ENCODE data around the gene HBS1L. TPM values are rescaled to one million over a fixed set of nuclear protein-coding genes. Genes with fewer than 3 reads are reported as not detected.

The HBS1L gene
- total and polyA plus RNA-seq, 8 donors, result 14.3 to 63.5 (median 30.7) TPM

DNA sequence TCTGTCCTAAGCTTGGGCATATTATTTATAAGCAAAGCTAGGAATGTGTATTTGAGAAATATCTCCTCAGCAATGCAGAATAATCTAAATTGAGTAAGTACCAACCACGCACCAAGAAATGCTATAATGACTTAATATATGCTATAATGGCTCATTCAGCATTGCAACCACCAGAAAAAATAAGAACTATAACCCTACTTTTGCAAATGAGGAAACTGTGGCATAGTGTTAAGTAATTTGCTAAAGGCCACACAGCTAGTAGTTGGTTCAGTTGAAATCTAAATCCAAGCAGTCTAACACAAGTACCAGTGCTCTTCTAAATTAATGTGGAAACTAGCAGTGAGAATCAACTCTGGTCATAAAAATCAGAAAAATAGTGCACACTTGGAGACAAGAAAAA lies 35.7 kb downstream of the HBS1L start:
- H3K4me1 ChIP-seq, result peaks cover 0 to 5% (median 0%) of the 10 kb centered on the region in 4 donors
- no peaks in the 10 kb centered on the region for H3K9me3 ChIP-seq
- H3K36me3 ChIP-seq, result peaks cover 0 to 5% (median 0%) of the 10 kb centered on the region in 4 donors
- no peak for TF ChIP-seq EP300 (IDR thresholded peaks at IDR 0.05)
- TF ChIP-seq, protein P1, sequence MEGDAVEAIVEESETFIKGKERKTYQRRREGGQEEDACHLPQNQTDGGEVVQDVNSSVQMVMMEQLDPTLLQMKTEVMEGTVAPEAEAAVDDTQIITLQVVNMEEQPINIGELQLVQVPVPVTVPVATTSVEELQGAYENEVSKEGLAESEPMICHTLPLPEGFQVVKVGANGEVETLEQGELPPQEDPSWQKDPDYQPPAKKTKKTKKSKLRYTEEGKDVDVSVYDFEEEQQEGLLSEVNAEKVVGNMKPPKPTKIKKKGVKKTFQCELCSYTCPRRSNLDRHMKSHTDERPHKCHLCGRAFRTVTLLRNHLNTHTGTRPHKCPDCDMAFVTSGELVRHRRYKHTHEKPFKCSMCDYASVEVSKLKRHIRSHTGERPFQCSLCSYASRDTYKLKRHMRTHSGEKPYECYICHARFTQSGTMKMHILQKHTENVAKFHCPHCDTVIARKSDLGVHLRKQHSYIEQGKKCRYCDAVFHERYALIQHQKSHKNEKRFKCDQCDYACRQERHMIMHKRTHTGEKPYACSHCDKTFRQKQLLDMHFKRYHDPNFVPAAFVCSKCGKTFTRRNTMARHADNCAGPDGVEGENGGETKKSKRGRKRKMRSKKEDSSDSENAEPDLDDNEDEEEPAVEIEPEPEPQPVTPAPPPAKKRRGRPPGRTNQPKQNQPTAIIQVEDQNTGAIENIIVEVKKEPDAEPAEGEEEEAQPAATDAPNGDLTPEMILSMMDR (IDR thresholded peaks at IDR 0.05), result no peak
- TF ChIP-seq POLR2A (IDR thresholded peaks at IDR 0.05), result no peak
- no peak for TF ChIP-seq POLR2AphosphoS5 (IDR thresholded peaks at IDR 0.05)
- H3K27ac ChIP-seq, result no peak overlapping the region
- no peaks in the 10 kb centered on the region for H3K27me3 ChIP-seq
- intact Hi-C loops (cut with DNase I; ENCODE audit: low total_unique reads), result no loop called here
- DNase-seq, result no peak
- no peak overlapping the region for H3K4me3 ChIP-seq
- 81 to 97% (median 93%) methylated on average over 1 of the region's 1 CpG for WGBS, 5 donors

DNA sequence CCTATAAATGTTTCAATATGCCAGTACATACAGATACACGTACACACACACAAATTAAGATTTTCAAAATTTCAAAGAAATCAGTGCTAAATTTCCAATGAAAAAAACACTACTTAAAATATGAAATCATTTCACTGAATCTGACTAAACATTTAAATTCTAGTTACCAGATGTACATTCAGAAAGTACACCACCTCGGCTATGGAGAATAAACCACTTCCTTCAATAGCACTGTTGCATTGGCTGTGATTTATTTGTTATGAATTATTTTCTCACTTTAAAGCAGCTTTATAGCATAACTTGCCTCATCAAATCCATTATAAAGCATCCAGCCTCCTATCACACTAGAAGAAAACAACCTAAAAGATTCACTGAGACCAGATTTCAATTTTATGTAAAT lies 36.6 kb downstream of the HBS1L start:
- 71 to 92% (median 84%) methylated on average over 2 of the region's 2 CpGs for WGBS, 5 donors
- peaks cover 0 to 5% (median 0%) of the 10 kb centered on the region in 4 donors for H3K4me1 ChIP-seq
- no peak for TF ChIP-seq POLR2AphosphoS5 (IDR thresholded peaks at IDR 0.05)
- no peak for DNase-seq
- no peak overlapping the region for H3K27ac ChIP-seq
- no peaks in the 10 kb centered on the region for H3K9me3 ChIP-seq
- intact Hi-C loops (cut with DNase I; ENCODE audit: low total_unique reads), result no loop called here
- H3K4me3 ChIP-seq, result no peak overlapping the region
- H3K27me3 ChIP-seq, result no peaks in the 10 kb centered on the region
- H3K36me3 ChIP-seq, result peaks cover 0 to 5% (median 0%) of the 10 kb centered on the region in 4 donors

DNA sequence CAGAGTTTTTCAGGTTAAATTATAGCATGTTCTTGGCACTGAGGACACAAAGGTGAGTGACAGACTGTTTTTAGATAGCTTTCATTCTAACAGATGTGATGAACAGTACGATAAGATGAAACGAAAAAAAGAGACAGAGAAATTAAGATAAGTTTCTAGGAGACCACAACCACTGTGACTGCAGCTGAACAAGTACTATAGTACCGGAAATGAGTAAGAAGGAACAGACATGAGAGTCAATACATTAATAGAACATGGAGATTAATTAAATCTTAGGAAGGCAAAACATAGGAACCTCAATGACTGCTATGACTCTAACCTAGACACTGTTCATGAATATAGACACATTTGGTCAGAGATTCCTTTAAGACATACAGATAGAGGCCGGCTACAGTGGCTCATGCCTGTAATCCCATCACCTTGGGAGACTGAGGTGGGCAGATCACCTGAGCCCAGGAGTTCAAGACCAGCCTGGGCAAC lies 40.2 kb downstream of the HBS1L start:
- Histone ChIP-seq H3K4me1 (no peaks in the 10 kb centered on the region), H3K36me3 (peaks cover 0 to 9% (median 0%) of the 10 kb centered on the region in 4 donors), H3K27ac (no peak overlapping the region), H3K4me3 (no peak overlapping the region), H3K27me3 (no peaks in the 10 kb centered on the region), H3K9me3 (no peaks in the 10 kb centered on the region)
- WGBS, 5 donors, result 74 to 86% (median 85%) methylated on average over 4 of the region's 4 CpGs
- TF ChIP-seq POLR2AphosphoS5 (IDR thresholded peaks at IDR 0.05), result no peak
- TF ChIP-seq, protein P1 (IDR thresholded peaks at IDR 0.05), result no peak
- no peak for TF ChIP-seq EP300 (IDR thresholded peaks at IDR 0.05)
- no peak for TF ChIP-seq POLR2A (IDR thresholded peaks at IDR 0.05)
- intact Hi-C loops (cut with DNase I; ENCODE audit: low total_unique reads), result no loop called here
- DNase-seq, result no peak

DNA sequence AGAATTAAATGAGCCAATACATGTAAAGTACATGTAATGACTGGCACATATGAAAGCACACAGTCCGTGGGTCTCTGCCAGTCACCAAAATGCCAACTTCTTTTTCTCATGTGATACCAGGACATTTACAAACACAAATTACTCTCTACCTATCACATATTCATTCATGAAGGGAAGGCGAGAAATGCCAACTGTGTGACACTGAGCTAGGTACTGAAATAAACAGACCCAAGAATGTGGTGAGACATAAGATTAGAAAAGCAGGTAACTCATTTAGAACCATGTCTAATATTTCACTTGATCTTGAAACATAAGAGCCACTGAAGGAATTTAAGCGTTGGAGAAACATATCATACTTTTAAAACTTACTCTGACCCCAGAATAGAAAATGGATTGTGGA lies 41.4 kb downstream of the HBS1L start:
- 91 to 98% (median 95%) methylated on average over 3 of the region's 3 CpGs for WGBS, 5 donors
- Histone ChIP-seq H3K9me3 (no peaks in the 10 kb centered on the region), H3K36me3 (peaks cover 0 to 4% (median 0%) of the 10 kb centered on the region in 4 donors), H3K27me3 (no peaks in the 10 kb centered on the region), H3K4me1 (no peaks in the 10 kb centered on the region), H3K4me3 (no peak overlapping the region), H3K27ac (no peak overlapping the region)
- intact Hi-C loops (cut with DNase I; ENCODE audit: low total_unique reads), result no loop called here
- DNase-seq, result no peak
- TF ChIP-seq EP300 (IDR thresholded peaks at IDR 0.05), result no peak
- TF ChIP-seq, protein P1 (IDR thresholded peaks at IDR 0.05), result no peak
- TF ChIP-seq POLR2A (IDR thresholded peaks at IDR 0.05), result no peak
- no peak for TF ChIP-seq POLR2AphosphoS5 (IDR thresholded peaks at IDR 0.05)

DNA sequence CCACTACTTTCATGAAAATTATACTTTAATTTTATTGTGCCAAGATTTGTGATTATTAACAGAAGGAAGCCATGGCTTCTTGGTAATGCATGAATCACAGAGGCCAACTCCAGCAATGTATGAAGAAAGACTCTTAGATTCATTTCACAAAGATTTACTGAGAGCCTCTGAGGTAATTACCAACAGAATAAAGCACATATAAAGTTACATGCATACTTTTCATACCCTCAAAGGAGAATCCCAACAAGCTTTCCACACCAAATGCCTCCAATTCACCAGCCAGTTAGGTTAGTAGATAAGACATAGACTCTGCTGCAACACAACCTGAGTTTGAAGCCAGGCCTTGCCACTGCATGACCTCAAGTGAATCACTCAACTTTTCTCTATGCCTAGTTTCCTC lies 41.9 kb downstream of the HBS1L start:
- intact Hi-C loops (cut with DNase I; ENCODE audit: low total_unique reads), result no loop called here

More for the DNA sequence above, 41.9 kb downstream of the HBS1L start:
- TF ChIP-seq EP300 (IDR thresholded peaks at IDR 0.05) (no peak), POLR2AphosphoS5 (IDR thresholded peaks at IDR 0.05) (no peak), POLR2A (IDR thresholded peaks at IDR 0.05) (no peak)
- TF ChIP-seq, protein P1 (IDR thresholded peaks at IDR 0.05), result no peak
- Histone ChIP-seq H3K9me3 (no peaks in the 10 kb centered on the region), H3K4me3 (no peak overlapping the region), H3K27ac (no peak overlapping the region), H3K4me1 (no peaks in the 10 kb centered on the region), H3K27me3 (no peaks in the 10 kb centered on the region), H3K36me3 (peaks cover 0 to 4% (median 0%) of the 10 kb centered on the region in 4 donors)
- DNase-seq, result no peak

All from stomach (tissue), 9 donors.